A549 (cell line): ENCODE measurements around the gene SIRT6. TPM values are rescaled to one million over a fixed set of nuclear protein-coding genes. Genes with fewer than 3 reads are reported as not detected.

Experiments used
- ATAC-seq, 2 experiments: fragments of 200-7000 bp in 1 of 2; fragments of >200 bp in 1 of 2; cut with Nextera tagmentation in 1 of 2; cut with Tn5 transposase in 1 of 2; 3 replicates each; pipeline versions ENCODE4 v1.8.0 to v1.9.1; 2018 to 2020; ENCODE audit warnings: mild to moderate bottlenecking in 1 of 2, moderate library complexity in 1 of 2
- CTCF ChIA-PET: fragments of 300-600 bp; sonication (Branson Sonifier 250); formaldehyde crosslinking; extraction: SDS; loops from one replicate; lab custom pipeline; 2021; ENCODE audit warnings: antibody characterized with exemption, inconsistent platforms; lab: Yijun Ruan, JAX
- POLR2A ChIA-PET: fragments of 350-600 bp; formaldehyde crosslinking; extraction: SDS; loops from one replicate; lab custom pipeline; 2021; ENCODE audit warnings: antibody characterized with exemption, inconsistent platforms; lab: Yijun Ruan, JAX
- DNase-seq, 2 experiments: peaks; one replicate each; pipeline versions ENCODE4 v3.0.0 to v3.0.0-alpha.2; 2011 to 2016; ENCODE audit warnings: low read depth in 1 of 2, low spot score in 1 of 2
- FAIRE-seq: peaks from 2 replicates; lab custom pipeline; 2011; peaks lifted over from hg19 to GRCh38; lab: Jason Lieb, UNC
- H3K27ac ChIP-seq, 2 experiments: fragments of >200 bp; sonication (Bioruptor Twin); formaldehyde crosslinking; 3 replicates each; pipeline ENCODE4 v1.5.1; 2016 to 2017
- H3K4me1 ChIP-seq: fragments of >200 bp; sonication (Bioruptor Twin); formaldehyde crosslinking; 3 replicates; pipeline ENCODE4 v1.6.1; 2016
- H3K4me2 ChIP-seq: fragments of >200 bp; sonication (Bioruptor Twin); formaldehyde crosslinking; 3 replicates; pipeline ENCODE4 v1.6.1; 2016
- H3K4me3 ChIP-seq: fragments of >200 bp; sonication (Bioruptor Twin); formaldehyde crosslinking; 3 replicates; pipeline ENCODE4 v1.5.1; 2016
- H3K9me3 ChIP-seq: fragments of >200 bp; sonication (Bioruptor Twin); formaldehyde crosslinking; 3 replicates; pipeline ENCODE4 v1.6.1; 2016
- BCL3 ChIP-seq: fragments of >200 bp; sonication (Bioruptor Twin); formaldehyde crosslinking; IDR thresholded peaks from 3 replicates; pipeline ENCODE4 v1.6.1; 2016
- BHLHE40 ChIP-seq: IDR thresholded peaks from 2 replicates; pipeline ENCODE4 v1.6.1; 2012; ENCODE audit warnings: low read depth, low read length, inconsistent platforms
- CBX2 ChIP-seq: fragments of 200-600 bp; sonication (generic); IDR thresholded peaks from 2 replicates; pipeline ENCODE4 v1.6.1; 2016; ENCODE audit warnings: low read depth, mild to moderate bottlenecking, borderline replicate concordance
- CEBPB ChIP-seq, 2 experiments: fragments of >200 bp in 1 of 2; sonication (Bioruptor Twin) in 1 of 2; formaldehyde crosslinking in 1 of 2; IDR thresholded peaks; 2 replicates each; pipeline ENCODE4 v1.6.1; 2012 to 2016
- E2F6 ChIP-seq: IDR thresholded peaks from 2 replicates; pipeline ENCODE4 v1.6.1; 2012; ENCODE audit warnings: low read depth, borderline replicate concordance
- EHF ChIP-seq: fragments of 250-450 bp; sonication (Bioruptor Pico); IDR thresholded peaks from 2 replicates; pipeline ENCODE4 v1.5.0; 2020; ENCODE audit warnings: mild to moderate bottlenecking
- ELK1 ChIP-seq: fragments of 150-350 bp; IDR thresholded peaks from 2 replicates; pipeline ENCODE4 v1.6.1; 2014; ENCODE audit warnings: low read depth, mild to moderate bottlenecking, low read length
- EP300 ChIP-seq, 2 experiments: fragments of >200 bp; sonication (Bioruptor Twin); formaldehyde crosslinking; IDR thresholded peaks; 2 replicates in 1 of 2; 3 replicates in 1 of 2; pipeline ENCODE4 v1.6.1; 2016 to 2017
- ESRRA ChIP-seq: fragments of 150-350 bp; IDR thresholded peaks from 2 replicates; pipeline ENCODE4 v1.6.1; 2014; ENCODE audit warnings: mild to moderate bottlenecking, low read length, borderline replicate concordance
- FOSL2 ChIP-seq, 2 experiments: fragments of 450-650 bp in 1 of 2; fragments of >200 bp in 1 of 2; sonication (Bioruptor Twin) in 1 of 2; formaldehyde crosslinking; IDR thresholded peaks; 2 replicates each; pipeline versions ENCODE4 v1.5.0 to v1.6.1; 2016 to 2020; ENCODE audit warnings: mild to moderate bottlenecking in 1 of 2, moderate library complexity in 1 of 2
- FOXS1 ChIP-seq: fragments of 250-450 bp; sonication (Bioruptor Pico); IDR thresholded peaks from 2 replicates; pipeline ENCODE4 v1.5.0; 2020; ENCODE audit warnings: mild to moderate bottlenecking, moderate library complexity
- GATA3 ChIP-seq: IDR thresholded peaks from 2 replicates; pipeline ENCODE4 v1.6.1; 2012; ENCODE audit warnings: borderline replicate concordance
- HDAC2 ChIP-seq: fragments of 200-600 bp; sonication (generic); IDR thresholded peaks from 2 replicates; pipeline ENCODE4 v1.6.1; 2016
- HOXB13 ChIP-seq: fragments of 250-450 bp; sonication (Bioruptor Pico); IDR thresholded peaks from 2 replicates; pipeline ENCODE4 v1.5.0; 2020; ENCODE audit warnings: low read depth, mild to moderate bottlenecking, moderate library complexity
- JUN ChIP-seq, 2 experiments: fragments of >200 bp; sonication (Bioruptor Twin); formaldehyde crosslinking; IDR thresholded peaks; 2 replicates in 1 of 2; 3 replicates in 1 of 2; pipeline ENCODE4 v1.6.1; 2016 to 2017
- MAX ChIP-seq: IDR thresholded peaks from 2 replicates; pipeline ENCODE4 v1.6.1; 2012
- NPAS2 ChIP-seq: fragments of 250-450 bp; sonication (Bioruptor Pico); IDR thresholded peaks from 2 replicates; pipeline ENCODE4 v1.8.0; 2022; ENCODE audit warnings: mild to moderate bottlenecking, moderate library complexity, borderline replicate concordance
- PBX3 ChIP-seq: IDR thresholded peaks from 2 replicates; pipeline ENCODE4 v1.6.1; 2012
- POLR2A ChIP-seq: IDR thresholded peaks from 2 replicates; pipeline ENCODE4 v1.6.1; 2012; ENCODE audit warnings: mild to moderate bottlenecking, low read length
- REST ChIP-seq: fragments of 200-600 bp; sonication (generic); IDR thresholded peaks from 2 replicates; pipeline ENCODE4 v1.6.1; 2016; ENCODE audit warnings: antibody characterized with exemption, mild to moderate bottlenecking, moderate library complexity
- SMC3 ChIP-seq: fragments of >200 bp; sonication (Bioruptor Twin); formaldehyde crosslinking; IDR thresholded peaks from 3 replicates; pipeline ENCODE4 v1.6.1; 2018; ENCODE audit warnings: inconsistent platforms
- TFCP2L1 ChIP-seq: fragments of 250-450 bp; sonication (Bioruptor Pico); IDR thresholded peaks from 2 replicates; pipeline ENCODE4 v1.5.0; 2021; ENCODE audit warnings: mild to moderate bottlenecking
- USF2 ChIP-seq: fragments of 450-650 bp; IDR thresholded peaks from 2 replicates; pipeline ENCODE4 v1.6.1; 2014; ENCODE audit warnings: antibody characterized with exemption
- ZC3H11A ChIP-seq: fragments of 450-650 bp; IDR thresholded peaks from 2 replicates; pipeline ENCODE4 v1.6.1; 2014; ENCODE audit warnings: antibody characterized with exemption, mild to moderate bottlenecking
- WGBS: methylation state at CpG from one replicate; pipeline ENCODE4 v1.1.6; 2017; ENCODE audit errors: missing lambda C conversion rate; 5-methylcytosine and 5-hydroxymethylcytosine counted together
- polyA plus RNA-seq, 4 experiments: library from polyadenylated mRNA; depleted of rRNA in 3 of 4; stranded (reverse); fragments of >200 nt; fragmentation: RNase III in 1 of 4; extraction: RNeasy Plus Mini Kit Qiagen cat#74134 plus additional on column Dnase treatment in 1 of 4; gene quantifications; 2 replicates in 3 of 4; 3 replicates in 1 of 4; pipeline ENCODE4 v1.2.3, GENCODE V29; 2011 to 2017

The SIRT6 gene
- polyA plus RNA-seq, 2 of the 4 experiments (the other 2 are of a cell fraction), result 11.7 to 21.6 TPM

- H3K9me3 ChIP-seq, result no peaks in the 10 kb centered on the region
Observed at GRCh38 chr19:4171676-4172075, 10.7 kb downstream of the SIRT6 start.

GRCh38 chr19:4164262-4164661, 18.1 kb downstream of the SIRT6 start:
- WGBS, result 66% methylated on average over 9 of the region's 11 CpGs
- ChIA-PET POLR2A (no interaction called here), CTCF (interaction anchor here (0.7 to 3.3 kb wide), 5 partner anchors 10 to 43 kb away, joined by 3 to 12 read pairs (median 3); no protein-coding TSS in a partner anchor)
- H3K9me3 ChIP-seq, result no peaks in the 10 kb centered on the region
- H3K4me2 ChIP-seq, result no peak overlapping the region
- DNase-seq, result no peak
- no peak for FAIRE-seq
- ATAC-seq, result no peak; a peak in 1 of 6 replicates
- H3K27ac ChIP-seq, result no peak overlapping the region
- H3K4me1 ChIP-seq, result no peaks in the 10 kb centered on the region
- H3K4me3 ChIP-seq, result no peak overlapping the region
- no peak for TF ChIP-seq FOXS1
- no peak for TF ChIP-seq HOXB13 (CRISPR knock-in tag)
- TF ChIP-seq BHLHE40, result no peak
- no peak for TF ChIP-seq GATA3
- TF ChIP-seq EHF (CRISPR knock-in tag), result no peak
- no peak for TF ChIP-seq TFCP2L1 (CRISPR knock-in tag)
- TF ChIP-seq SMC3, result no peak
- TF ChIP-seq ELK1, result no peak
- TF ChIP-seq USF2, result no peak
- TF ChIP-seq EP300 (IDR thresholded peaks at IDR 0.05), result no peak
- no peak for TF ChIP-seq E2F6
- no peak for TF ChIP-seq JUN (IDR thresholded peaks at IDR 0.05)
- TF ChIP-seq NPAS2 (CRISPR knock-in tag), result no peak
- no peak for TF ChIP-seq ESRRA
- no peak for TF ChIP-seq ZC3H11A

More at GRCh38 chr19:4171676-4172075, 10.7 kb downstream of the SIRT6 start:
- POLR2A ChIA-PET, result no interaction called here
- Histone ChIP-seq H3K4me3 (no peak overlapping the region), H3K27ac (no peak overlapping the region), H3K4me1 (peaks cover 8% of the 10 kb centered on the region; the same call in 2 of the 3 replicates), H3K4me2 (no peak overlapping the region)
- ATAC-seq, result peak in 1 of 2 experiments; percentile 23; a peak in 1 of 6 replicates
- 20% methylated on average over 9 of the region's 22 CpGs for WGBS
- TF ChIP-seq MAX, result no peak
- TF ChIP-seq HDAC2, result no peak
- no peak for TF ChIP-seq PBX3
- no peak for TF ChIP-seq FOSL2 (IDR thresholded peaks at IDR 0.05)
- no peak for TF ChIP-seq FOSL2 (CRISPR knock-in tag; IDR thresholded peaks at IDR 0.05)
- no peak for TF ChIP-seq POLR2A
- no peak for TF ChIP-seq BCL3
- no peak for TF ChIP-seq CBX2
- 0 out of 2 replicates have a peak, but pooled peaks have one; percentile 5 for TF ChIP-seq REST
- no peak for TF ChIP-seq CEBPB (IDR thresholded peaks at IDR 0.05)
- CTCF ChIA-PET, result interaction anchor here (0.9 kb wide), 1 partner anchor 15 kb away, joined by 3 read pairs; no protein-coding TSS in a partner anchor
- no peak for FAIRE-seq
- DNase-seq, result no peak
